Measurements from ENCODE around the gene HES1. TPM values are rescaled to one million over a fixed set of nuclear protein-coding genes. Genes with fewer than 3 reads are reported as not detected.

The HES1 gene
- total RNA-seq, 1 donor from 2014 or later, result 66.5 TPM

GRCh38 chr3:194184265-194184751, 48.4 kb downstream of the HES1 start:
- no peak overlapping the region for H2AFZ ChIP-seq (replicated peaks)
- Mint-ChIP-seq H3K4me3 (no peak overlapping the region), H3K4me1 (peaks cover 27% of the 10 kb centered on the region), H3K9me3 (no peaks in the 10 kb centered on the region), H3K27ac (peak overlapping the region; percentile 57), H3K36me3 (no peaks in the 10 kb centered on the region), H3K27me3 (ENCODE audit: insufficient read depth, low read depth) (peaks cover 18% of the 10 kb centered on the region)
- no peaks in the 10 kb centered on the region for H3K79me2 ChIP-seq (ENCODE audit: low read depth)
- peak overlapping the region; percentile 0 for H3K4me3 ChIP-seq
- H3K9me3 ChIP-seq (ENCODE audit: low read depth), result no peaks in the 10 kb centered on the region
- peak; percentile 71 for DNase-seq (ENCODE audit: low spot score)
- H3K9ac ChIP-seq, result no peak overlapping the region
- peak overlapping the region; percentile 67 for H3K4me2 ChIP-seq
- H4K20me1 ChIP-seq (ENCODE audit: low read depth), result no peaks in the 10 kb centered on the region
- TF ChIP-seq EZH2 (IDR thresholded peaks at IDR 0.05) (no peak), EZH2phosphoT487 (IDR thresholded peaks at IDR 0.05) (no peak), CTCF (IDR thresholded peaks at IDR 0.05) (no peak)
- H3K4me1 ChIP-seq, result peaks cover 30% of the 10 kb centered on the region
- H3K36me3 ChIP-seq, result no peaks in the 10 kb centered on the region
- peaks cover 26% of the 10 kb centered on the region for H3F3A ChIP-seq (ENCODE audit: low read depth)
- peak overlapping the region; percentile 65 for H3K27ac ChIP-seq
- H3K27me3 ChIP-seq, result no peaks in the 10 kb centered on the region

GRCh38 chr3:194184801-194185200, 48.9 kb downstream of the HES1 start:
- Histone ChIP-seq H3K36me3 (no peaks in the 10 kb centered on the region), H3K4me3 (no peak overlapping the region), H3K4me1 (peaks cover 30% of the 10 kb centered on the region), H3K9me3 (ENCODE audit: low read depth) (no peaks in the 10 kb centered on the region), H3K79me2 (ENCODE audit: low read depth) (no peaks in the 10 kb centered on the region), H3K27me3 (no peaks in the 10 kb centered on the region), H3K9ac (no peak overlapping the region), H3K27ac (peak overlapping the region; percentile 65), H3F3A (ENCODE audit: low read depth) (peaks cover 26% of the 10 kb centered on the region), H2AFZ (replicated peaks) (no peak overlapping the region), H3K4me2 (peak overlapping the region; percentile 67), H4K20me1 (ENCODE audit: low read depth) (no peaks in the 10 kb centered on the region)
- Mint-ChIP-seq H3K9me3 (no peaks in the 10 kb centered on the region), H3K4me1 (peaks cover 27% of the 10 kb centered on the region), H3K27me3 (ENCODE audit: insufficient read depth, low read depth) (peaks cover 22% of the 10 kb centered on the region), H3K4me3 (no peak overlapping the region), H3K27ac (no peak overlapping the region), H3K36me3 (no peaks in the 10 kb centered on the region)
- TF ChIP-seq EZH2 (IDR thresholded peaks at IDR 0.05), result no peak
- no peak for TF ChIP-seq EZH2phosphoT487 (IDR thresholded peaks at IDR 0.05)
- no peak for TF ChIP-seq CTCF (IDR thresholded peaks at IDR 0.05)
- DNase-seq (ENCODE audit: low spot score), result no peak

GRCh38 chr3:194185221-194185620, 49.3 kb downstream of the HES1 start:
- peaks cover 27% of the 10 kb centered on the region for H3K4me1 Mint-ChIP-seq
- Histone ChIP-seq H2AFZ (replicated peaks) (no peak overlapping the region), H3K4me3 (no peak overlapping the region), H4K20me1 (ENCODE audit: low read depth) (no peaks in the 10 kb centered on the region), H3K27ac (peak overlapping the region; percentile 65), H3K9ac (no peak overlapping the region), H3K4me1 (peaks cover 30% of the 10 kb centered on the region), H3K79me2 (ENCODE audit: low read depth) (no peaks in the 10 kb centered on the region), H3K9me3 (ENCODE audit: low read depth) (no peaks in the 10 kb centered on the region), H3K27me3 (no peaks in the 10 kb centered on the region), H3F3A (ENCODE audit: low read depth) (peaks cover 26% of the 10 kb centered on the region), H3K4me2 (peak overlapping the region; percentile 67), H3K36me3 (no peaks in the 10 kb centered on the region)
- no peaks in the 10 kb centered on the region for H3K36me3 Mint-ChIP-seq
- no peaks in the 10 kb centered on the region for H3K9me3 Mint-ChIP-seq
- peak; percentile 64 for DNase-seq (ENCODE audit: low spot score)
- H3K27ac Mint-ChIP-seq, result no peak overlapping the region
- no peak overlapping the region for H3K4me3 Mint-ChIP-seq
- peaks cover 20% of the 10 kb centered on the region for H3K27me3 Mint-ChIP-seq (ENCODE audit: insufficient read depth, low read depth)
- TF ChIP-seq EZH2phosphoT487 (IDR thresholded peaks at IDR 0.05) (no peak), EZH2 (IDR thresholded peaks at IDR 0.05) (no peak), CTCF (IDR thresholded peaks at IDR 0.05) (no peak)

Data from neural progenitor cell (in vitro differentiated cells).